GM19023 (cell line): Measurements from ENCODE around the gene PTPRD.

ENCODE experiments used
- ATAC-seq: cut with Tn5 transposase; IDR thresholded peaks from one replicate; pipeline ENCODE4 v1.9.1; 2021; ENCODE audit warnings: mild to moderate bottlenecking, moderate library complexity; ENCODE audit not compliant: unreplicated experiment

The PTPRD gene

GRCh38 chr9:8268216-8268878, 2344.5 kb downstream of the PTPRD start:
- no peak for ATAC-seq

- no peak for ATAC-seq
Observed at GRCh38 chr9:8267636-8268035, 2345.2 kb downstream of the PTPRD start.

DNA sequence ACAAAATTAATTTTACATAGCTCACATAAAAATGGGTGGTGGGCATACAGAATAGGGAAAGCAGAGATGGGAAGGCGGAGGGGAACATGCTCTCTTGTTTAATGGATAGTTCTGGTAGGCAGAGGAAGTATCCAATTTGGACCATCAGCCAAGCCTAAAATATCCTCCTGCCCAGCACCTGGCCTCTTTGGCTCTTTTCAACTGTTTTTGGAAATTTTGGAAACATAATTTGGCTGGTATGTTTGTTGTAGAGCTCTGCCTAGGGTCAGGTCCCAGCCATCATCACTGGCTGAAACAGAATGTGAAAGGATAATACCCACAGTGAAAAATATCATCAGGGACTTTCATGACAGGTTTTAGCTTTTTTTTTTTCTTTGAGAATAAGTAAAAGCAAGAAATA, 2345.9 kb downstream of the PTPRD start:
- ATAC-seq = no peak

DNA sequence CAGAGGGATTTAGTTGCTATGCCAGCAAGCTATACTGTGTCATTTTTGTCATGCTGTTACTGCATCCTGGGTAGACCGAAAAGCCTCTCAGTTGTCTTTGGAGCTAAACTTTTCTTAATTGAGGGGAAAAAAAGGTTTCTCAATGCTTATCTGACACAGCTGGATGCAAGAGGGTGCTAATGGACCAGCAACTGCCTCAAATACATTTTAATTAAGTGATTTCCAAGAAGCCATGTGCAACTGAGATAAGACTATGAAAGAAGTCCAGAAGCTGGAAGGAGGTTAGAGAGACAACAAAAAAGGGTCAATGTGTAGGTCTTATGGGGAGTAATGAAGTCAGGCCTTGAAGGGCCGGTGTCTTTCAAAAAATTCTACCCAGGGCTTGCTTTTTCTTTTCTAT, 2347.5 kb downstream of the PTPRD start:
- no peak for ATAC-seq
